H1 (cell line): ENCODE measurements around the gene GABRA6. TPM values are rescaled to one million over a fixed set of nuclear protein-coding genes. Genes with fewer than 3 reads are reported as not detected.

Source experiments
- ATF2 ChIP-seq: IDR thresholded peaks from 2 replicates; pipeline ENCODE4 v1.6.1; 2012; ENCODE audit warnings: low read length, inconsistent platforms
- CBX8 ChIP-seq: fragments of 300-800, 300-1000 bp; sonication (generic); IDR thresholded peaks from 2 replicates; pipeline ENCODE4 v1.7.1; 2016; ENCODE audit warnings: low read depth, low read length, borderline replicate concordance
- CHD7 ChIP-seq: fragments of 300-600 bp; sonication (generic); IDR thresholded peaks from 2 replicates; pipeline ENCODE4 v1.7.1; 2012; ENCODE audit warnings: low read length, moderate library complexity, mild to moderate bottlenecking, inconsistent platforms; ENCODE audit not compliant: insufficient replicate concordance
- POU5F1 ChIP-seq: IDR thresholded peaks from 2 replicates; pipeline ENCODE4 v1.6.1; 2011; ENCODE audit warnings: low read depth, mild to moderate bottlenecking, low read length, moderate library complexity
- RFX5 ChIP-seq: IDR thresholded peaks from 2 replicates; pipeline ENCODE4 v1.6.1; 2011; ENCODE audit warnings: low read depth, low read length, improper control_type of control experiment, borderline replicate concordance
- SIRT6 ChIP-seq: IDR thresholded peaks from one replicate; pipeline ENCODE4 v1.7.1; 2012; ENCODE audit warnings: low read length, inconsistent platforms
- SP2 ChIP-seq: IDR thresholded peaks from 2 replicates; pipeline ENCODE4 v1.6.1; 2012; ENCODE audit warnings: mild to moderate bottlenecking, low read length, inconsistent platforms
- SRF ChIP-seq: IDR thresholded peaks from 2 replicates; pipeline ENCODE4 v1.6.1; 2011; ENCODE audit warnings: mild to moderate bottlenecking, low read depth, low read length, moderate library complexity
- USF2 ChIP-seq: IDR thresholded peaks from 2 replicates; pipeline ENCODE4 v1.6.1; 2011; ENCODE audit warnings: low read length, improper control_type of control experiment
- polyA plus RNA-seq, 7 experiments: library from polyadenylated mRNA; depleted of rRNA in 3 of 7; stranded (reverse) in 5 of 7; unstranded in 2 of 7; fragments of >200 nt in 5 of 7; fragments of 200-250 nt in 2 of 7; gene quantifications; 1 replicate in 5 of 7; 2 replicates in 1 of 7; 4 replicates in 1 of 7; pipeline versions ENCODE4 v1.2.1 to v1.2.3, GENCODE V29; 2011 to 2013; ENCODE audit warnings: missing spikeins in 2 of 7, mixed read lengths in 2 of 7
- total RNA-seq: library from RNA; stranded (reverse); fragmentation: NEBNext Ultra II Directional; extraction: Animal tissue kit (Norgen Biotek cat#: 25700); gene quantifications from 2 replicates; pipeline ENCODE4 v1.2.1, GENCODE V29; 2021

Gene GABRA6
- total and polyA plus RNA-seq, 2 of the 8 experiments (the other 6 are each of a cell fraction or from before 2014, with no cell fraction given): not detected

- no peak for TF ChIP-seq CHD7
- no peak for TF ChIP-seq SP2
- TF ChIP-seq SRF: no peak
- TF ChIP-seq CBX8: no peak
- TF ChIP-seq USF2: no peak
- TF ChIP-seq RFX5: no peak
- TF ChIP-seq SIRT6: no peak
- TF ChIP-seq POU5F1: no peak
- no peak for TF ChIP-seq ATF2
These were observed 59.9 kb downstream of the GABRA6 start (continued) for GRCh38 chr5:161745392-161745791.
